MM.1S (cell line): ENCODE data around the gene MACROD1.
A peak's percentile ranks its signal among the peaks of the same experiment; 100 is the strongest.

Source experiments
- EZH2 ChIP-seq: fragments of 300-600 bp; sonication (generic); optimal IDR thresholded peaks from 2 replicates; pipeline ENCODE3; 2017; ENCODE audit warnings: low read depth, mild to moderate bottlenecking, antibody characterized with exemption, low read length, mixed read lengths
- EZH2phosphoT487 ChIP-seq: fragments of 300-600 bp; sonication (generic); IDR thresholded peaks from 2 replicates; pipeline ENCODE4 v1.6.1; 2018; ENCODE audit warnings: antibody characterized with exemption, low read length
- TF ChIP-seq, protein P1 (sequence below): fragments of 300-600 bp; sonication (generic); IDR thresholded peaks from 2 replicates; pipeline ENCODE4 v1.5.1; 2016; ENCODE audit warnings: antibody characterized with exemption, low read length, mixed read lengths

DNA sequence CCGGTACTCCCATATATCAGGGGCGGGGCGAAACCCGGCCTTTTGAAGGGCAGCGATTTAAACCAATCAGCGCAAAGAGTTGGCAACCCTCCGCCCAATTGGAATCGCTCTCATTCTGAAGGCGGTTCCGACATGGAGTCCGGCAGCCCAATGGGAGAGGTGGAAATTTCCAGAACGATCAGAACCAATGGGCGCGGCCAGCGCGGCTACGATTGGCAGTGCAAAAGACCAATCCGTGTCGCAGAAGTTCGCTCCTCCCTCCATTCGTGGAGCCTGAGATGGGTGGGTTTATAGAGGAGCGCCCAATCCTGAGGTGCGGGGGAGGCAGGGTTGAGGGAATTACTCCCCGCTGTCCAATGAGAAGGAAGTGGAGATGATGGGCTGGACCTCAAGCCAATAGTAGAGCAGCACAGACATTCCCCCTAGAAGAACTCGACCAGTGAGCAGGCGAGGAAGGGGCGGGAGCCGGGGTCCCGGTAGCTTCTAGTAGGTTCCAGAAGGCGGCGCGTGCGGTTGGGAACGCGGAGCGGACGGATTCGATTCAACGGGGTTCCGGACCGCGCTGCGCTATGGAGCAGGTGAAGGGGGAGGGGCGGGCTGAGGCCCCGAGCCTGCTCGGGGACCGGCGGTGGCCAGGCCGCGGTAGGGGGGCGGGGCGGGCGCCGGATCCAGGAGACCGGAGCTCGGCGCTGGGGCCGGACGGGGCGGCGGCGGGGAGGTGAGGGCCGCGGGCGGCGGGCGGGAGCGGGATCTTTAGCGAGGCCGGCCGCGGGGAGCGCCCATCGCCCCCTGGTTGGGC is 20.0 kb upstream of the MACROD1 start, which contains the start of gene STIP1:
- TF ChIP-seq, protein P1, sequence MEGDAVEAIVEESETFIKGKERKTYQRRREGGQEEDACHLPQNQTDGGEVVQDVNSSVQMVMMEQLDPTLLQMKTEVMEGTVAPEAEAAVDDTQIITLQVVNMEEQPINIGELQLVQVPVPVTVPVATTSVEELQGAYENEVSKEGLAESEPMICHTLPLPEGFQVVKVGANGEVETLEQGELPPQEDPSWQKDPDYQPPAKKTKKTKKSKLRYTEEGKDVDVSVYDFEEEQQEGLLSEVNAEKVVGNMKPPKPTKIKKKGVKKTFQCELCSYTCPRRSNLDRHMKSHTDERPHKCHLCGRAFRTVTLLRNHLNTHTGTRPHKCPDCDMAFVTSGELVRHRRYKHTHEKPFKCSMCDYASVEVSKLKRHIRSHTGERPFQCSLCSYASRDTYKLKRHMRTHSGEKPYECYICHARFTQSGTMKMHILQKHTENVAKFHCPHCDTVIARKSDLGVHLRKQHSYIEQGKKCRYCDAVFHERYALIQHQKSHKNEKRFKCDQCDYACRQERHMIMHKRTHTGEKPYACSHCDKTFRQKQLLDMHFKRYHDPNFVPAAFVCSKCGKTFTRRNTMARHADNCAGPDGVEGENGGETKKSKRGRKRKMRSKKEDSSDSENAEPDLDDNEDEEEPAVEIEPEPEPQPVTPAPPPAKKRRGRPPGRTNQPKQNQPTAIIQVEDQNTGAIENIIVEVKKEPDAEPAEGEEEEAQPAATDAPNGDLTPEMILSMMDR: peak; percentile 38
- TF ChIP-seq EZH2 (no peak), EZH2phosphoT487 (no peak)
